ENCODE results near the gene PHOX2A.

DNA sequence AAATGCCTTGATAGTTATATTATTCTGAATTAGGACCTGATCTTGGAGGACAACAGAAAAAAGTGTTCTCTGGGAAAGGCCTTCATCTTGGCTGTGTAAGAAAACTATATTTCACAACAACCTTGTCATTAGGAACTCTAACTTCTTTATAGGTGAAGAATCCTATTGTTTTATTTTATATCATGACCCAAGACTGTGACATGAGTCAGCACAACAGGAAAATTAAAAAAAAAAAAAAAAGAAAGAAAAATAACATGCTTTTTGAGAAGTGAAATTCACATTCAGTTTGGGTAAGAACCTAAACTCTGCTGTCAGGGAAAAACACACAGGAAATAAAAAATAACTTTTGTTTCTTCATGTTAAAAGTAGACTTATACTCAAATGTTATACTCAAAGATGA, 39.1 kb downstream of the PHOX2A start:
- TF ChIP-seq POLR2A (IDR thresholded peaks at IDR 0.05), result no peak
- TF ChIP-seq, protein P1, sequence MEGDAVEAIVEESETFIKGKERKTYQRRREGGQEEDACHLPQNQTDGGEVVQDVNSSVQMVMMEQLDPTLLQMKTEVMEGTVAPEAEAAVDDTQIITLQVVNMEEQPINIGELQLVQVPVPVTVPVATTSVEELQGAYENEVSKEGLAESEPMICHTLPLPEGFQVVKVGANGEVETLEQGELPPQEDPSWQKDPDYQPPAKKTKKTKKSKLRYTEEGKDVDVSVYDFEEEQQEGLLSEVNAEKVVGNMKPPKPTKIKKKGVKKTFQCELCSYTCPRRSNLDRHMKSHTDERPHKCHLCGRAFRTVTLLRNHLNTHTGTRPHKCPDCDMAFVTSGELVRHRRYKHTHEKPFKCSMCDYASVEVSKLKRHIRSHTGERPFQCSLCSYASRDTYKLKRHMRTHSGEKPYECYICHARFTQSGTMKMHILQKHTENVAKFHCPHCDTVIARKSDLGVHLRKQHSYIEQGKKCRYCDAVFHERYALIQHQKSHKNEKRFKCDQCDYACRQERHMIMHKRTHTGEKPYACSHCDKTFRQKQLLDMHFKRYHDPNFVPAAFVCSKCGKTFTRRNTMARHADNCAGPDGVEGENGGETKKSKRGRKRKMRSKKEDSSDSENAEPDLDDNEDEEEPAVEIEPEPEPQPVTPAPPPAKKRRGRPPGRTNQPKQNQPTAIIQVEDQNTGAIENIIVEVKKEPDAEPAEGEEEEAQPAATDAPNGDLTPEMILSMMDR (IDR thresholded peaks at IDR 0.05), result no peak
